ENCODE data around the gene NEMF.
A peak's percentile ranks its signal among the peaks of the same experiment; 100 is the strongest.

Gene NEMF

DNA sequence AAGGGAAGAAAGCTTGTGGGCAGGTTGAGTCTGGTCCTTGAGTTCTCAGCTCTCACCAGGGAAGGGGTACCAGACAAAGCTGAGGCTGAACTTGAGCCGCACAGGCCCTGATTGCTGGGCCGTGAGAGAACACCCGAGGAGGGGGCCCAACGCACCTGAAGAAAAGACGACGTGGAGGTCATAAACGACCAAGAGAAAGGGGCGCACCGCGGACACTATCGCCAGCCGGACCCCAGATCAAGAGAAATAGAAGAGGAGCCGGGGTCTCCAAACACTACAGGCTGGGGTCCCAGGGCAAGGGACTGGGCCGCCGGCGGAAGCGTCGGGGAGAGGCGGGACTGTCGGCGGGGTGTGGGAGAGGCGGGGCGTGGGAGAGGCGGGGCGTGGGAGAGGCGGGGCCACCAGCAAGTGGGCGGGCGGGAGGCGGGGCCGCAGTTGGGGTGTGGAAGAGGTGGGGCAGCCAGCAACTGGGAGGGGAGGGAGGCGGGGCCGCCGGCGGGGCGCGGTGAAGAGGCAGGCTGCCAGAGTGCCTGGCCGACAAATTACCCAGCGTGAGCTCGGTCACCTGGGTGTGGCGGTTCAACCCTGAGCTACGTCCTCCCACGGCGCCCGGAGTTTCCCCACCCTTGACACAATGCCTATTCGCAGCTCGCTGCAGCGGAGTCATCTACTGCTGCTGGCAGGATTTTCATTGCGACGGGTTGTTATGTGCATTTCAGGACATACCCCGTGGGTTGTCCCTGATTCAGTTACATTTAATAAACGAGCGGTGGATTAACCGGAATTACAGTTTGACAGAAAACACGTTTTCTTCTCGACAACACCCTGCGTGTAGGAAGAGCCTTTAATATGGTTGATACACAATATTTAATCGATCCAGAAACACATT, 15.5 kb upstream of the NEMF start (continued):
- TF ChIP-seq ZSCAN16 (tag by site-specific recombination; IDR thresholded peaks at IDR 0.05), result no peak
- no peak for TF ChIP-seq ZNF768 (tag by site-specific recombination; IDR thresholded peaks at IDR 0.05)
- no peak for TF ChIP-seq ZNF138 (tag by site-specific recombination; IDR thresholded peaks at IDR 0.05; ENCODE audit: borderline replicate concordance)
- TF ChIP-seq, protein P1, sequence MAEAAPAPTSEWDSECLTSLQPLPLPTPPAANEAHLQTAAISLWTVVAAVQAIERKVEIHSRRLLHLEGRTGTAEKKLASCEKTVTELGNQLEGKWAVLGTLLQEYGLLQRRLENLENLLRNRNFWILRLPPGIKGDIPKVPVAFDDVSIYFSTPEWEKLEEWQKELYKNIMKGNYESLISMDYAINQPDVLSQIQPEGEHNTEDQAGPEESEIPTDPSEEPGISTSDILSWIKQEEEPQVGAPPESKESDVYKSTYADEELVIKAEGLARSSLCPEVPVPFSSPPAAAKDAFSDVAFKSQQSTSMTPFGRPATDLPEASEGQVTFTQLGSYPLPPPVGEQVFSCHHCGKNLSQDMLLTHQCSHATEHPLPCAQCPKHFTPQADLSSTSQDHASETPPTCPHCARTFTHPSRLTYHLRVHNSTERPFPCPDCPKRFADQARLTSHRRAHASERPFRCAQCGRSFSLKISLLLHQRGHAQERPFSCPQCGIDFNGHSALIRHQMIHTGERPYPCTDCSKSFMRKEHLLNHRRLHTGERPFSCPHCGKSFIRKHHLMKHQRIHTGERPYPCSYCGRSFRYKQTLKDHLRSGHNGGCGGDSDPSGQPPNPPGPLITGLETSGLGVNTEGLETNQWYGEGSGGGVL (tag by site-specific recombination; IDR thresholded peaks at IDR 0.05), result no peak
- peak; percentile 19; the same call in 1 of the 2 replicates for TF ChIP-seq ZSCAN30 (tag by site-specific recombination; IDR thresholded peaks at IDR 0.05)
- no peak for TF ChIP-seq ZNF707 (tag by site-specific recombination; IDR thresholded peaks at IDR 0.05)
- no peak for TF ChIP-seq YY2 (tag by site-specific recombination; IDR thresholded peaks at IDR 0.05)
- TF ChIP-seq ZNF292 (tag by site-specific recombination; IDR thresholded peaks at IDR 0.05; ENCODE audit: borderline replicate concordance, low read depth), result no peak
- peak; percentile 82 for TF ChIP-seq ZIC2 (tag by site-specific recombination; IDR thresholded peaks at IDR 0.05)
- TF ChIP-seq, protein P2, sequence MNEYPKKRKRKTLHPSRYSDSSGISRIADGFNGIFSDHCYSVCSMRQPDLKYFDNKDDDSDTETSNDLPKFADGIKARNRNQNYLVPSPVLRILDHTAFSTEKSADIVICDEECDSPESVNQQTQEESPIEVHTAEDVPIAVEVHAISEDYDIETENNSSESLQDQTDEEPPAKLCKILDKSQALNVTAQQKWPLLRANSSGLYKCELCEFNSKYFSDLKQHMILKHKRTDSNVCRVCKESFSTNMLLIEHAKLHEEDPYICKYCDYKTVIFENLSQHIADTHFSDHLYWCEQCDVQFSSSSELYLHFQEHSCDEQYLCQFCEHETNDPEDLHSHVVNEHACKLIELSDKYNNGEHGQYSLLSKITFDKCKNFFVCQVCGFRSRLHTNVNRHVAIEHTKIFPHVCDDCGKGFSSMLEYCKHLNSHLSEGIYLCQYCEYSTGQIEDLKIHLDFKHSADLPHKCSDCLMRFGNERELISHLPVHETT (tag by site-specific recombination; IDR thresholded peaks at IDR 0.05), result no peak
- TF ChIP-seq ZNF621 (tag by site-specific recombination; IDR thresholded peaks at IDR 0.05), result no peak
- TF ChIP-seq KLF9 (tag by site-specific recombination; IDR thresholded peaks at IDR 0.05; ENCODE audit: low read depth), result peak; percentile 95
- no peak for TF ChIP-seq ZSCAN23 (tag by site-specific recombination; IDR thresholded peaks at IDR 0.05)
- TF ChIP-seq, protein P3, sequence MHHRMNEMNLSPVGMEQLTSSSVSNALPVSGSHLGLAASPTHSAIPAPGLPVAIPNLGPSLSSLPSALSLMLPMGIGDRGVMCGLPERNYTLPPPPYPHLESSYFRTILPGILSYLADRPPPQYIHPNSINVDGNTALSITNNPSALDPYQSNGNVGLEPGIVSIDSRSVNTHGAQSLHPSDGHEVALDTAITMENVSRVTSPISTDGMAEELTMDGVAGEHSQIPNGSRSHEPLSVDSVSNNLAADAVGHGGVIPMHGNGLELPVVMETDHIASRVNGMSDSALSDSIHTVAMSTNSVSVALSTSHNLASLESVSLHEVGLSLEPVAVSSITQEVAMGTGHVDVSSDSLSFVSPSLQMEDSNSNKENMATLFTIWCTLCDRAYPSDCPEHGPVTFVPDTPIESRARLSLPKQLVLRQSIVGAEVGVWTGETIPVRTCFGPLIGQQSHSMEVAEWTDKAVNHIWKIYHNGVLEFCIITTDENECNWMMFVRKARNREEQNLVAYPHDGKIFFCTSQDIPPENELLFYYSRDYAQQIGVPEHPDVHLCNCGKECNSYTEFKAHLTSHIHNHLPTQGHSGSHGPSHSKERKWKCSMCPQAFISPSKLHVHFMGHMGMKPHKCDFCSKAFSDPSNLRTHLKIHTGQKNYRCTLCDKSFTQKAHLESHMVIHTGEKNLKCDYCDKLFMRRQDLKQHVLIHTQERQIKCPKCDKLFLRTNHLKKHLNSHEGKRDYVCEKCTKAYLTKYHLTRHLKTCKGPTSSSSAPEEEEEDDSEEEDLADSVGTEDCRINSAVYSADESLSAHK (tag by site-specific recombination; IDR thresholded peaks at IDR 0.05), result 0 out of 2 replicates have a peak, but pooled peaks have one; percentile 31
- TF ChIP-seq PRDM1 (tag by site-specific recombination; IDR thresholded peaks at IDR 0.05), result 0 out of 2 replicates have a peak, but pooled peaks have one; percentile 13
- TF ChIP-seq, protein P4, sequence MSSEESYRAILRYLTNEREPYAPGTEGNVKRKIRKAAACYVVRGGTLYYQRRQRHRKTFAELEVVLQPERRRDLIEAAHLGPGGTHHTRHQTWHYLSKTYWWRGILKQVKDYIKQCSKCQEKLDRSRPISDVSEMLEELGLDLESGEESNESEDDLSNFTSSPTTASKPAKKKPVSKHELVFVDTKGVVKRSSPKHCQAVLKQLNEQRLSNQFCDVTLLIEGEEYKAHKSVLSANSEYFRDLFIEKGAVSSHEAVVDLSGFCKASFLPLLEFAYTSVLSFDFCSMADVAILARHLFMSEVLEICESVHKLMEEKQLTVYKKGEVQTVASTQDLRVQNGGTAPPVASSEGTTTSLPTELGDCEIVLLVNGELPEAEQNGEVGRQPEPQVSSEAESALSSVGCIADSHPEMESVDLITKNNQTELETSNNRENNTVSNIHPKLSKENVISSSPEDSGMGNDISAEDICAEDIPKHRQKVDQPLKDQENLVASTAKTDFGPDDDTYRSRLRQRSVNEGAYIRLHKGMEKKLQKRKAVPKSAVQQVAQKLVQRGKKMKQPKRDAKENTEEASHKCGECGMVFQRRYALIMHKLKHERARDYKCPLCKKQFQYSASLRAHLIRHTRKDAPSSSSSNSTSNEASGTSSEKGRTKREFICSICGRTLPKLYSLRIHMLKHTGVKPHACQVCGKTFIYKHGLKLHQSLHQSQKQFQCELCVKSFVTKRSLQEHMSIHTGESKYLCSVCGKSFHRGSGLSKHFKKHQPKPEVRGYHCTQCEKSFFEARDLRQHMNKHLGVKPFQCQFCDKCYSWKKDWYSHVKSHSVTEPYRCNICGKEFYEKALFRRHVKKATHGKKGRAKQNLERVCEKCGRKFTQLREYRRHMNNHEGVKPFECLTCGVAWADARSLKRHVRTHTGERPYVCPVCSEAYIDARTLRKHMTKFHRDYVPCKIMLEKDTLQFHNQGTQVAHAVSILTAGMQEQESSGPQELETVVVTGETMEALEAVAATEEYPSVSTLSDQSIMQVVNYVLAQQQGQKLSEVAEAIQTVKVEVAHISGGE (tag by site-specific recombination; conservative IDR thresholded peaks at IDR 0.05; ENCODE audit: low read depth), result peak; percentile 28; the same call in 1 of the 2 replicates
- no peak for TF ChIP-seq GLI2 (tag by site-specific recombination; IDR thresholded peaks at IDR 0.05; ENCODE audit: borderline replicate concordance, low read depth)
- no peak for TF ChIP-seq ZNF548 (tag by site-specific recombination; IDR thresholded peaks at IDR 0.05)
- TF ChIP-seq ZBTB21 (tag by site-specific recombination; IDR thresholded peaks at IDR 0.05), result no peak
- TF ChIP-seq ZNF549 (tag by site-specific recombination; IDR thresholded peaks at IDR 0.05), result no peak
- TF ChIP-seq, protein P5, sequence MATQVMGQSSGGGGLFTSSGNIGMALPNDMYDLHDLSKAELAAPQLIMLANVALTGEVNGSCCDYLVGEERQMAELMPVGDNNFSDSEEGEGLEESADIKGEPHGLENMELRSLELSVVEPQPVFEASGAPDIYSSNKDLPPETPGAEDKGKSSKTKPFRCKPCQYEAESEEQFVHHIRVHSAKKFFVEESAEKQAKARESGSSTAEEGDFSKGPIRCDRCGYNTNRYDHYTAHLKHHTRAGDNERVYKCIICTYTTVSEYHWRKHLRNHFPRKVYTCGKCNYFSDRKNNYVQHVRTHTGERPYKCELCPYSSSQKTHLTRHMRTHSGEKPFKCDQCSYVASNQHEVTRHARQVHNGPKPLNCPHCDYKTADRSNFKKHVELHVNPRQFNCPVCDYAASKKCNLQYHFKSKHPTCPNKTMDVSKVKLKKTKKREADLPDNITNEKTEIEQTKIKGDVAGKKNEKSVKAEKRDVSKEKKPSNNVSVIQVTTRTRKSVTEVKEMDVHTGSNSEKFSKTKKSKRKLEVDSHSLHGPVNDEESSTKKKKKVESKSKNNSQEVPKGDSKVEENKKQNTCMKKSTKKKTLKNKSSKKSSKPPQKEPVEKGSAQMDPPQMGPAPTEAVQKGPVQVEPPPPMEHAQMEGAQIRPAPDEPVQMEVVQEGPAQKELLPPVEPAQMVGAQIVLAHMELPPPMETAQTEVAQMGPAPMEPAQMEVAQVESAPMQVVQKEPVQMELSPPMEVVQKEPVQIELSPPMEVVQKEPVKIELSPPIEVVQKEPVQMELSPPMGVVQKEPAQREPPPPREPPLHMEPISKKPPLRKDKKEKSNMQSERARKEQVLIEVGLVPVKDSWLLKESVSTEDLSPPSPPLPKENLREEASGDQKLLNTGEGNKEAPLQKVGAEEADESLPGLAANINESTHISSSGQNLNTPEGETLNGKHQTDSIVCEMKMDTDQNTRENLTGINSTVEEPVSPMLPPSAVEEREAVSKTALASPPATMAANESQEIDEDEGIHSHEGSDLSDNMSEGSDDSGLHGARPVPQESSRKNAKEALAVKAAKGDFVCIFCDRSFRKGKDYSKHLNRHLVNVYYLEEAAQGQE (tag by site-specific recombination; IDR thresholded peaks at IDR 0.05), result no peak
- TF ChIP-seq ZNF112 (tag by site-specific recombination; IDR thresholded peaks at IDR 0.05), result no peak
- TF ChIP-seq GLIS1 (tag by site-specific recombination; IDR thresholded peaks at IDR 0.05), result peak; percentile 51
- TF ChIP-seq ZNF600 (tag by site-specific recombination; IDR thresholded peaks at IDR 0.05), result peak; percentile 94
- TF ChIP-seq, protein P6, sequence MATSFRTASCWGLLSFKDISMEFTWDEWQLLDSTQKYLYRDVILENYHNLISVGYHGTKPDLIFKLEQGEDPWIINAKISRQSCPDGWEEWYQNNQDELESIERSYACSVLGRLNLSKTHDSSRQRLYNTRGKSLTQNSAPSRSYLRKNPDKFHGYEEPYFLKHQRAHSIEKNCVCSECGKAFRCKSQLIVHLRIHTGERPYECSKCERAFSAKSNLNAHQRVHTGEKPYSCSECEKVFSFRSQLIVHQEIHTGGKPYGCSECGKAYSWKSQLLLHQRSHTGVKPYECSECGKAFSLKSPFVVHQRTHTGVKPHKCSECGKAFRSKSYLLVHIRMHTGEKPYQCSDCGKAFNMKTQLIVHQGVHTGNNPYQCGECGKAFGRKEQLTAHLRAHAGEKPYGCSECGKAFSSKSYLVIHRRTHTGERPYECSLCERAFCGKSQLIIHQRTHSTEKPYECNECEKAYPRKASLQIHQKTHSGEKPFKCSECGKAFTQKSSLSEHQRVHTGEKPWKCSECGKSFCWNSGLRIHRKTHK (tag by site-specific recombination; IDR thresholded peaks at IDR 0.05), result no peak

Data from HEK293 (cell line).